Measurements from ENCODE around the gene KRTAP22-1.

DNA sequence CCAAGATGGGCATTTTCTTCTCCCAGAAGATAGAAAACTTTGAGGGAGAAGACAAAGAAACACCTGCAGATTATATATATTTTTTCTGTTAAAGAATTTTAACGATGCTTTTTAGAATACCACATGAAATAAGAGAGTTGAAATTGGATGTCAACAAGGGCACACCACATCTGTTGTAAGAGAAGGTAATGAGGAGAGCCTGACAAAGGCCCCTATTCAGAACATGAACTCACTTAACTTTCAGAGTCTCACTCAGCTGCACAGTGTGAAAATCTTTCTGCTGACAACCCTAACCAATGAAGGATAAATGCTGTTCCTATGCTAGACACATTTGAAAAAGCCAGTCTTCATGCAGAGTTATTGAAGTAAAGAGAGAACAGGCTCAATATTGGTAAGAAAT lies 18.0 kb upstream of the KRTAP22-1 start:
- TF ChIP-seq, protein P1, sequence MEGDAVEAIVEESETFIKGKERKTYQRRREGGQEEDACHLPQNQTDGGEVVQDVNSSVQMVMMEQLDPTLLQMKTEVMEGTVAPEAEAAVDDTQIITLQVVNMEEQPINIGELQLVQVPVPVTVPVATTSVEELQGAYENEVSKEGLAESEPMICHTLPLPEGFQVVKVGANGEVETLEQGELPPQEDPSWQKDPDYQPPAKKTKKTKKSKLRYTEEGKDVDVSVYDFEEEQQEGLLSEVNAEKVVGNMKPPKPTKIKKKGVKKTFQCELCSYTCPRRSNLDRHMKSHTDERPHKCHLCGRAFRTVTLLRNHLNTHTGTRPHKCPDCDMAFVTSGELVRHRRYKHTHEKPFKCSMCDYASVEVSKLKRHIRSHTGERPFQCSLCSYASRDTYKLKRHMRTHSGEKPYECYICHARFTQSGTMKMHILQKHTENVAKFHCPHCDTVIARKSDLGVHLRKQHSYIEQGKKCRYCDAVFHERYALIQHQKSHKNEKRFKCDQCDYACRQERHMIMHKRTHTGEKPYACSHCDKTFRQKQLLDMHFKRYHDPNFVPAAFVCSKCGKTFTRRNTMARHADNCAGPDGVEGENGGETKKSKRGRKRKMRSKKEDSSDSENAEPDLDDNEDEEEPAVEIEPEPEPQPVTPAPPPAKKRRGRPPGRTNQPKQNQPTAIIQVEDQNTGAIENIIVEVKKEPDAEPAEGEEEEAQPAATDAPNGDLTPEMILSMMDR (conservative IDR thresholded peaks at IDR 0.05): no peak
- TF ChIP-seq ZFX (IDR thresholded peaks at IDR 0.05): no peak
